ENCODE measurements around the gene SNCG. TPM values are rescaled to one million over a fixed set of nuclear protein-coding genes. Genes with fewer than 3 reads are reported as not detected.

Gene SNCG
- total and polyA plus RNA-seq, 2 of the 8 experiments (the other 6 are each of a cell fraction or from before 2014, with no cell fraction given): 4.4 to 12.2 TPM

GRCh38 chr10:86960003-86960862 lies 1.8 kb downstream of the SNCG start:
- Histone ChIP-seq H3K4ac (replicated peaks; ENCODE audit: insufficient read length, low read depth, low read length) (peak overlapping the region; percentile 80), H3K9ac (replicated peaks in 1 of 4; ENCODE audit: extremely low read depth in 1 of 4, low read depth in 3 of 4, low read length in 3 of 4) (peak overlapping the region in 2 of 4 experiments; percentile 14 to 33; a peak in 1 of 7 replicates), H3K4me3 (ENCODE audit: extremely low read depth in 1 of 4, insufficient read depth in 2 of 4, low read depth in 3 of 4, low read length in 4 of 4) (no peak overlapping the region), H2BK15ac (ENCODE audit: low read length) (peak overlapping the region; percentile 100), H3K18ac (ENCODE audit: extremely low read depth, low read length) (peak overlapping the region; percentile 93), H2AK5ac (ENCODE audit: low read depth, low read length) (peak overlapping the region; percentile 100), H2BK120ac (replicated peaks; ENCODE audit: low read depth, low read length) (peak overlapping the region; percentile 67), H4K8ac (ENCODE audit: extremely low read depth, insufficient read depth, low read length) (peak overlapping the region; percentile 90), H3K27me3 (replicated peaks in 1 of 4; ENCODE audit: control insufficient read depth in 3 of 4, extremely low read depth in 1 of 4, insufficient read depth in 3 of 4, low read length in 3 of 4) (no peaks in the 10 kb centered on the region), H3K79me1 (ENCODE audit: low read depth, low read length) (no peaks in the 10 kb centered on the region), H3K79me2 (ENCODE audit: control insufficient read depth in 1 of 2, insufficient read depth in 2 of 2, low read length in 2 of 2) (no peaks in the 10 kb centered on the region), H3K27ac (ENCODE audit: low read depth, low read length) (no peak overlapping the region; the same call in 1 of the 2 replicates), H3K56ac (replicated peaks; ENCODE audit: insufficient read length, low read depth, low read length) (no peak overlapping the region), H3K4me2 (ENCODE audit: insufficient read depth in 1 of 2, low read depth in 2 of 2, low read length in 2 of 2) (no peak overlapping the region), H3K36me3 (ENCODE audit: control insufficient read depth in 2 of 4, insufficient read depth in 4 of 4, low read length in 3 of 4) (no peaks in the 10 kb centered on the region), H2BK20ac (ENCODE audit: low read length) (peak overlapping the region; percentile 98), H4K91ac (replicated peaks; ENCODE audit: insufficient read length, low read length) (peak overlapping the region; percentile 96), H3K23me2 (ENCODE audit: low read depth, low read length) (no peaks in the 10 kb centered on the region), H3K9me3 (ENCODE audit: insufficient read depth in 2 of 2, low read depth in 1 of 2, low read length in 1 of 2) (no peaks in the 10 kb centered on the region), H3K23ac (ENCODE audit: insufficient read length) (no peak overlapping the region), H4K20me1 (replicated peaks in 1 of 2; ENCODE audit: control insufficient read depth in 1 of 2, insufficient read depth in 2 of 2, low read length in 2 of 2) (no peaks in the 10 kb centered on the region), H3K14ac (ENCODE audit: insufficient read length) (no peak overlapping the region), H2BK12ac (ENCODE audit: low read depth, low read length) (peak overlapping the region; percentile 99), H3K4me1 (replicated peaks in 1 of 4; ENCODE audit: control insufficient read depth in 3 of 4, insufficient read depth in 4 of 4, low read length in 3 of 4) (peaks cover 15 to 47% (median 34%) of the 10 kb centered on the region in 4 experiments), H2BK5ac (ENCODE audit: low read depth, low read length) (peak overlapping the region; percentile 99), H2AFZ (ENCODE audit: low read length) (0 out of 2 replicates have a peak overlapping the region, but pooled peaks have one; percentile 28), H4K5ac (ENCODE audit: insufficient read length, low read depth, low read length) (no peak overlapping the region)
- 72% methylated on average over 36 of the region's 37 CpGs; no CpG with 5 or more reads in 1 of the 2 experiments for WGBS, 2 experiments (ENCODE audit: extremely low coverage in 1 of 2, insufficient coverage in 1 of 2, insufficient read length in 1 of 2, insufficient replicate concordance in 2 of 2, low coverage in 1 of 2, low lambda C conversion rate in 2 of 2, missing lambda C conversion rate in 1 of 2)
- no peak for FAIRE-seq
- ChIA-PET CTCF (ENCODE audit: partially characterized antibody) (interaction anchor here (0.6 to 26.4 kb wide), 19 partner anchors 0 to 334 kb away, joined by 3 to 975 read pairs (median 5); partner anchors contain the start of genes ADIRF, MMRN2 and SNCG), POLR2A (ENCODE audit: partially characterized antibody) (interaction anchor here (0.7 to 2.2 kb wide), 8 partner anchors 10 to 132 kb away, joined by 3 to 14 read pairs (median 3); no protein-coding TSS in a partner anchor)
- peak in 1 of 2 experiments; percentile 81 for DNase-seq (ENCODE audit: low read depth in 1 of 2, low spot score in 2 of 2)
- TF ChIP-seq USF2 (IDR thresholded peaks at IDR 0.05; ENCODE audit: low read length) (0 out of 2 replicates have a peak, but pooled peaks have one; percentile 22), TAF1 (IDR thresholded peaks at IDR 0.05; ENCODE audit: low read depth, low read length) (0 out of 2 replicates have a peak, but pooled peaks have one; percentile 16), FOSL1 (IDR thresholded peaks at IDR 0.05; ENCODE audit: insufficient read depth, low read depth, low read length) (no peak), TCF12 (IDR thresholded peaks at IDR 0.05; ENCODE audit: low read depth, low read length) (no peak), EZH2 (IDR thresholded peaks at IDR 0.05; ENCODE audit: low read depth, low read length, severe bottlenecking) (no peak), E2F6 (IDR thresholded peaks at IDR 0.05) (no peak), CBX5 (IDR thresholded peaks at IDR 0.05; ENCODE audit: low read depth, low read length) (no peak), SP1 (IDR thresholded peaks at IDR 0.05; ENCODE audit: low read depth, low read length) (no peak), NANOG (IDR thresholded peaks at IDR 0.05; ENCODE audit: insufficient read depth, low read depth, low read length, poor library complexity, severe bottlenecking) (no peak)

Measured in H1 (cell line).